Measurements from ENCODE around the gene RARRES1.

RARRES1 gene

GRCh38 chr3:158731938-158732855 is at the start of gene RARRES1:
Gene RARRES1, minus strand, starts transcription at chr3:158732457. Its CDS starts 42 bp downstream, at chr3:158732415.
- peak; percentile 82 for DNase-seq (ENCODE audit: low spot score)

GRCh38 chr3:158781849-158782248 is 49.6 kb upstream of the RARRES1 start:
- no peak for DNase-seq (ENCODE audit: low spot score)

GRCh38 chr3:158781191-158781590 is 48.9 kb upstream of the RARRES1 start:
- DNase-seq (ENCODE audit: low spot score) = no peak

- no peak for DNase-seq (ENCODE audit: low spot score)
Measured at GRCh38 chr3:158780766-158781165, 48.5 kb upstream of the RARRES1 start.

- no peak for DNase-seq (ENCODE audit: low spot score)
Measured at GRCh38 chr3:158777161-158777873, 45.1 kb upstream of the RARRES1 start.

- no peak for DNase-seq (ENCODE audit: low spot score)
Measured at GRCh38 chr3:158776531-158776930, 44.3 kb upstream of the RARRES1 start.

GRCh38 chr3:158775426-158776410 is 43.5 kb upstream of the RARRES1 start:
- no peak for DNase-seq (ENCODE audit: low spot score)

GRCh38 chr3:158774965-158775364 is 42.7 kb upstream of the RARRES1 start:
- no peak for DNase-seq (ENCODE audit: low spot score)

- DNase-seq (ENCODE audit: low spot score) = no peak
Measured at GRCh38 chr3:158773845-158774830, 41.9 kb upstream of the RARRES1 start.

- DNase-seq (ENCODE audit: low spot score) = no peak
Measured at GRCh38 chr3:158773166-158773565, 40.9 kb upstream of the RARRES1 start.

- DNase-seq (ENCODE audit: low spot score) = no peak
Measured at GRCh38 chr3:158771982-158772381, 39.7 kb upstream of the RARRES1 start.

- DNase-seq (ENCODE audit: low spot score) = no peak
Measured at GRCh38 chr3:158771577-158771976, 39.3 kb upstream of the RARRES1 start.

- no peak for DNase-seq (ENCODE audit: low spot score)
Measured at GRCh38 chr3:158770741-158771350, 38.6 kb upstream of the RARRES1 start.

GRCh38 chr3:158769952-158770740 is 37.9 kb upstream of the RARRES1 start:
- DNase-seq (ENCODE audit: low spot score) = no peak

- no peak for DNase-seq (ENCODE audit: low spot score)
Measured at GRCh38 chr3:158769549-158769948, 37.3 kb upstream of the RARRES1 start.

- no peak for DNase-seq (ENCODE audit: low spot score)
Measured at GRCh38 chr3:158768881-158769543, 36.8 kb upstream of the RARRES1 start.

- DNase-seq (ENCODE audit: low spot score) = no peak
Measured at GRCh38 chr3:158768361-158768787, 36.1 kb upstream of the RARRES1 start.

GRCh38 chr3:158766364-158766763 is 34.1 kb upstream of the RARRES1 start:
- DNase-seq (ENCODE audit: low spot score) = no peak

All from RKO (cell line).